Mucosa of rectum (tissue), 2 donors: ENCODE measurements around the gene ZNF79.
A peak's percentile ranks its signal among the peaks of the same experiment; 100 is the strongest.

Experiments
- H3K27ac ChIP-seq, 2 donors: one replicate each; pipeline ENCODE4 v1.7.0; 2013; ENCODE audit warnings: inconsistent platforms in 2 of 2, low read depth in 2 of 2, low read length in 2 of 2
- H3K27me3 ChIP-seq, 2 donors: one replicate each; pipeline ENCODE4 v1.7.0; 2013; ENCODE audit warnings: low read length in 2 of 2; ENCODE audit not compliant: control insufficient read depth in 2 of 2, insufficient read depth in 2 of 2
- H3K36me3 ChIP-seq, 2 donors: one replicate each; pipeline ENCODE4 v1.7.0; 2013; ENCODE audit warnings: low read length in 2 of 2; ENCODE audit not compliant: control insufficient read depth in 2 of 2, insufficient read depth in 2 of 2
- H3K4me1 ChIP-seq, 2 donors: one replicate each; pipeline ENCODE4 v1.7.0; 2013; ENCODE audit warnings: low read length in 2 of 2, mild to moderate bottlenecking in 1 of 2; ENCODE audit not compliant: control insufficient read depth in 2 of 2, insufficient read depth in 2 of 2
- H3K4me3 ChIP-seq, 2 donors: one replicate each; pipeline ENCODE4 v1.7.0; 2013; ENCODE audit warnings: low read length in 2 of 2
- H3K9ac ChIP-seq, 2 donors: one replicate each; pipeline ENCODE4 v1.7.0; 2013; ENCODE audit warnings: low read length in 2 of 2, low read depth in 1 of 2, mild to moderate bottlenecking in 1 of 2
- H3K9me3 ChIP-seq, 2 donors: one replicate each; pipeline ENCODE4 v1.7.0; 2013; ENCODE audit warnings: low read length in 2 of 2; ENCODE audit not compliant: control insufficient read depth in 2 of 2
- donor health status: healthy.
- donor health status: Normal muscosa, but diverticular disease.

The ZNF79 gene

GRCh38 chr9:127423476-127423933, 677 bp upstream of the ZNF79 start:
- peak overlapping the region; percentile 86 to 89 for H3K9ac ChIP-seq
- peak overlapping the region; percentile 84 for H3K4me3 ChIP-seq
- peak overlapping the region; percentile 83 to 87 for H3K27ac ChIP-seq
- peaks cover 0 to 3% of the 10 kb centered on the region in 2 donors for H3K36me3 ChIP-seq
- H3K27me3 ChIP-seq: no peaks in the 10 kb centered on the region
- H3K9me3 ChIP-seq: no peaks in the 10 kb centered on the region
- peaks cover 21 to 26% of the 10 kb centered on the region in 2 donors for H3K4me1 ChIP-seq

GRCh38 chr9:127424676-127424999, 456 bp downstream of the ZNF79 start:
- Histone ChIP-seq H3K9ac (peak overlapping the region; percentile 86 to 89), H3K9me3 (no peaks in the 10 kb centered on the region), H3K36me3 (peaks cover 4 to 5% of the 10 kb centered on the region in 2 donors), H3K4me3 (peak overlapping the region; percentile 84), H3K27me3 (no peaks in the 10 kb centered on the region), H3K4me1 (peaks cover 21 to 26% of the 10 kb centered on the region in 2 donors), H3K27ac (peak overlapping the region; percentile 83 to 87)

- Histone ChIP-seq H3K27me3 (no peaks in the 10 kb centered on the region), H3K4me1 (peaks cover 21 to 26% of the 10 kb centered on the region in 2 donors), H3K36me3 (peaks cover 11 to 13% of the 10 kb centered on the region in 2 donors), H3K4me3 (no peak overlapping the region), H3K9ac (no peak overlapping the region), H3K9me3 (no peaks in the 10 kb centered on the region), H3K27ac (no peak overlapping the region)
These were observed 2.6 kb downstream of the ZNF79 start for GRCh38 chr9:127426756-127427155.

GRCh38 chr9:127428348-127428747, 4.2 kb downstream of the ZNF79 start:
- Histone ChIP-seq H3K27me3 (no peaks in the 10 kb centered on the region), H3K9ac (no peak overlapping the region), H3K36me3 (peaks cover 15 to 17% of the 10 kb centered on the region in 2 donors), H3K4me3 (no peak overlapping the region), H3K4me1 (peaks cover 9 to 13% of the 10 kb centered on the region in 2 donors), H3K27ac (no peak overlapping the region), H3K9me3 (no peaks in the 10 kb centered on the region)

- no peak overlapping the region for H3K9ac ChIP-seq
- no peaks in the 10 kb centered on the region for H3K9me3 ChIP-seq
- H3K27ac ChIP-seq: no peak overlapping the region
- H3K4me1 ChIP-seq: peaks cover 0 to 3% of the 10 kb centered on the region in 2 donors
- H3K36me3 ChIP-seq: peaks cover 30 to 31% of the 10 kb centered on the region in 2 donors
- no peak overlapping the region for H3K4me3 ChIP-seq
- no peaks in the 10 kb centered on the region for H3K27me3 ChIP-seq
These were observed 6.2 kb downstream of the ZNF79 start for GRCh38 chr9:127430415-127430814.

GRCh38 chr9:127437497-127438264, 13.5 kb downstream of the ZNF79 start:
- Histone ChIP-seq H3K9ac (no peak overlapping the region), H3K36me3 (peaks cover 55 to 63% of the 10 kb centered on the region in 2 donors), H3K4me1 (no peaks in the 10 kb centered on the region), H3K9me3 (no peaks in the 10 kb centered on the region), H3K27ac (no peak overlapping the region), H3K4me3 (no peak overlapping the region), H3K27me3 (no peaks in the 10 kb centered on the region)

- H3K36me3 ChIP-seq: peaks cover 50 to 58% of the 10 kb centered on the region in 2 donors
These were observed 14.2 kb downstream of the ZNF79 start for GRCh38 chr9:127438394-127438793.

GRCh38 chr9:127444283-127444920, 20.2 kb downstream of the ZNF79 start:
- H3K9me3 ChIP-seq: no peaks in the 10 kb centered on the region
- H3K27ac ChIP-seq: no peak overlapping the region
- peaks cover 2 to 7% of the 10 kb centered on the region in 2 donors for H3K4me1 ChIP-seq
- no peak overlapping the region for H3K9ac ChIP-seq
- H3K27me3 ChIP-seq: no peaks in the 10 kb centered on the region
- H3K36me3 ChIP-seq: peaks cover 58 to 65% of the 10 kb centered on the region in 2 donors
- no peak overlapping the region for H3K4me3 ChIP-seq

More at GRCh38 chr9:127438394-127438793, 14.2 kb downstream of the ZNF79 start:
- no peaks in the 10 kb centered on the region for H3K4me1 ChIP-seq
- H3K9ac ChIP-seq: no peak overlapping the region
- H3K9me3 ChIP-seq: no peaks in the 10 kb centered on the region
- H3K4me3 ChIP-seq: no peak overlapping the region
- no peak overlapping the region for H3K27ac ChIP-seq
- no peaks in the 10 kb centered on the region for H3K27me3 ChIP-seq

- H3K27me3 ChIP-seq: no peaks in the 10 kb centered on the region
- H3K36me3 ChIP-seq: peaks cover 61 to 69% of the 10 kb centered on the region in 2 donors
- no peak overlapping the region for H3K27ac ChIP-seq
These were observed 21.0 kb downstream of the ZNF79 start for GRCh38 chr9:127444921-127445850.

More at GRCh38 chr9:127444921-127445850, 21.0 kb downstream of the ZNF79 start:
- Histone ChIP-seq H3K4me1 (peaks cover 10 to 15% of the 10 kb centered on the region in 2 donors), H3K9ac (no peak overlapping the region), H3K4me3 (no peak overlapping the region), H3K9me3 (no peaks in the 10 kb centered on the region)
